ENCODE measurements around the gene XRCC3. TPM values are rescaled to one million over a fixed set of nuclear protein-coding genes. Genes with fewer than 3 reads are reported as not detected.

The XRCC3 gene
- total RNA-seq, 4 donors from 2014 or later: 4.0 to 10.7 (median 6.2) TPM

DNA sequence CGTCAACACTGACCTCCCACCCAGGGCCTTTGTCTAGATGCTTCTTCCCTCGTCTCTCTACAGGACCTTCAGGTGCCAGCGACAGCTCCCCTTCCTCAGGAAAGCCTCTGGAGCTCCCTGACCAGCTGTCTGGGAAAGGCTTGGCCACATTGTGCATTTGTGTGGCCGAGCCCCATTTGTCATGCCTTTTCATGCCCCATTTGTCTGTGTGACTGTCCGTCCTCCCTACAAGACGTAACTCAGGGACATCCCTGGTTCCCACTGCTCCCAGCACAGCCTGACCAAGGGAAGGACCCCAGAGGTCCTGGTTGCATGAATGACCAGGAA lies 24.2 kb upstream of the XRCC3 start:
- H3K4me3 ChIP-seq: no peak overlapping the region
- no peak for DNase-seq (ENCODE audit: low spot score in 2 of 2)
- peak overlapping the region in 1 of 4 donors; percentile 15 for H3K27ac ChIP-seq
- TF ChIP-seq POLR2A (IDR thresholded peaks at IDR 0.05) (no peak), EP300 (IDR thresholded peaks at IDR 0.05) (no peak)
- TF ChIP-seq, protein P1, sequence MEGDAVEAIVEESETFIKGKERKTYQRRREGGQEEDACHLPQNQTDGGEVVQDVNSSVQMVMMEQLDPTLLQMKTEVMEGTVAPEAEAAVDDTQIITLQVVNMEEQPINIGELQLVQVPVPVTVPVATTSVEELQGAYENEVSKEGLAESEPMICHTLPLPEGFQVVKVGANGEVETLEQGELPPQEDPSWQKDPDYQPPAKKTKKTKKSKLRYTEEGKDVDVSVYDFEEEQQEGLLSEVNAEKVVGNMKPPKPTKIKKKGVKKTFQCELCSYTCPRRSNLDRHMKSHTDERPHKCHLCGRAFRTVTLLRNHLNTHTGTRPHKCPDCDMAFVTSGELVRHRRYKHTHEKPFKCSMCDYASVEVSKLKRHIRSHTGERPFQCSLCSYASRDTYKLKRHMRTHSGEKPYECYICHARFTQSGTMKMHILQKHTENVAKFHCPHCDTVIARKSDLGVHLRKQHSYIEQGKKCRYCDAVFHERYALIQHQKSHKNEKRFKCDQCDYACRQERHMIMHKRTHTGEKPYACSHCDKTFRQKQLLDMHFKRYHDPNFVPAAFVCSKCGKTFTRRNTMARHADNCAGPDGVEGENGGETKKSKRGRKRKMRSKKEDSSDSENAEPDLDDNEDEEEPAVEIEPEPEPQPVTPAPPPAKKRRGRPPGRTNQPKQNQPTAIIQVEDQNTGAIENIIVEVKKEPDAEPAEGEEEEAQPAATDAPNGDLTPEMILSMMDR (IDR thresholded peaks at IDR 0.05): no peak
- no peaks in the 10 kb centered on the region for H3K27me3 ChIP-seq
- no peaks in the 10 kb centered on the region for H3K9me3 ChIP-seq
- WGBS, 2 donors: 86 to 100% methylated on average over 6 of the region's 6 CpGs
- H3K4me1 ChIP-seq: peaks cover 0 to 34% (median 0%) of the 10 kb centered on the region in 4 donors
- H3K36me3 ChIP-seq: peaks cover 0 to 90% (median 0%) of the 10 kb centered on the region in 3 donors

DNA sequence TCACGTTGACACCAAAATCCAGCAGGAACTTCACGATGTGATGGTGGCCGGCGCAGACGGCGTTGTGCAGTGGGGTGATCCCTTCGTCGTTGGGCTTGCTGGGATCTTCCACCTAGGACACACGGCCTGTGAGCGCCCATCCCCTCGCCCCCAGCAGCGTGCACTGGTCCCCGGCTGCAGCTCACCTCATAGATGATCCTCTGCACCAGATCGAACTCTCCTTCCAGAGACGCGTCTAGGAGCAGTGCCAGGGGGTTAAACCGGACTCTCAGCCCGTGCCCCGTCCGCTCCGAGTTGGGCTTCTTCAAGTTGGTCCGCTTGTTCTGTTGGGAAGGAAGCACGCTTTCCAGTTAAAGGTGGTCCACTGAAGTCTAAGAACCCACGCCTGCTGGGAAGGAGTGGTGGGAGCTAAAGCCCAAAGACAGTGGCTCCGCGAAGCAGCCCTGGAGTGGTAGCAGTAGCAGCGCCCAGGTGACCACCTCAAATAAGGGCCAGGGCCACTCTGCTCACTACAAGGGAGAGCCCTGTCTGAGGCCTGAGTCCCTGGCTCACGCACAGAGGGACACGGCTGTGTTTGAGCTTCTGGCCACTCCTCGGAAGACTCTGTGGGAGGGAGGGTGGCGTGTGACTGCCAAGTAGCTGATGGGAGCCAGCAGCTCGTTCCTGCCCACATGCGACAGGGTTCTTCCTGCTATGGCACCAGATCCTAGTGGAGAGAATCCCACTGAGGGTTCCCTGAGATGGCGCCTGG lies 23.6 kb upstream of the XRCC3 start:
- 87 to 92% methylated on average over 32 to 34 of the region's 34 CpGs for WGBS, 2 donors
- DNase-seq (ENCODE audit: low spot score in 2 of 2): peak in 1 of 2 donors; percentile 10

DNA sequence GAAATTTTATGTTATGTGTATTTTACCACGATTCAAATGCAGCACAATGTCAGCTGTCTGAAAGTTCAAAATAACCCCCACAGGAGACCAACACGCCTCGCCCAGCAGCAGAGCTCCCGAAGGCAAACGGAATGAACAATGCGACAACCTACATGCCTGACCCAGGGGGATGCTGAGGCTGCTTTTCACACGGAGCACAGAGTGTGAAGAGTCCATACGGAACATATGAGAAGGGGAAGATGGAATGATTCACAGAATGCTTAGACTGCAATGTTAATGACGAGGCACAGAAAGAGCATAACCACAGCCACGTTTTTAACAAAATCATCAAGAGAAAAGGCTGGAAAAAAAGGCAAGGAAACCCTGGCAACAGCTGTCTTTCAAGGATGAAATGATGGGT lies 22.9 kb upstream of the XRCC3 start:
- Histone ChIP-seq H3K36me3 (peaks cover 0 to 95% (median 2%) of the 10 kb centered on the region in 3 donors), H3K27me3 (no peaks in the 10 kb centered on the region), H3K4me3 (no peak overlapping the region), H3K4me1 (peaks cover 0 to 37% (median 0%) of the 10 kb centered on the region in 4 donors), H3K27ac (no peak overlapping the region), H3K9me3 (no peaks in the 10 kb centered on the region)
- TF ChIP-seq POLR2A (IDR thresholded peaks at IDR 0.05): no peak
- no peak for TF ChIP-seq EP300 (IDR thresholded peaks at IDR 0.05)
- TF ChIP-seq, protein P1 (IDR thresholded peaks at IDR 0.05): no peak
- DNase-seq (ENCODE audit: low spot score in 2 of 2): peak in 1 of 2 donors; percentile 7
- WGBS, 2 donors: 75 to 78% methylated on average over 10 of the region's 10 CpGs

More for the DNA sequence above, 23.6 kb upstream of the XRCC3 start:
- Histone ChIP-seq H3K27me3 (no peaks in the 10 kb centered on the region), H3K27ac (peak overlapping the region in 1 of 4 donors; percentile 15), H3K4me3 (no peak overlapping the region), H3K36me3 (peaks cover 0 to 95% (median 0%) of the 10 kb centered on the region in 3 donors), H3K9me3 (no peaks in the 10 kb centered on the region), H3K4me1 (peaks cover 0 to 37% (median 0%) of the 10 kb centered on the region in 4 donors)
- TF ChIP-seq, protein P1 (IDR thresholded peaks at IDR 0.05): no peak
- no peak for TF ChIP-seq EP300 (IDR thresholded peaks at IDR 0.05)
- TF ChIP-seq POLR2A (IDR thresholded peaks at IDR 0.05): no peak

DNA sequence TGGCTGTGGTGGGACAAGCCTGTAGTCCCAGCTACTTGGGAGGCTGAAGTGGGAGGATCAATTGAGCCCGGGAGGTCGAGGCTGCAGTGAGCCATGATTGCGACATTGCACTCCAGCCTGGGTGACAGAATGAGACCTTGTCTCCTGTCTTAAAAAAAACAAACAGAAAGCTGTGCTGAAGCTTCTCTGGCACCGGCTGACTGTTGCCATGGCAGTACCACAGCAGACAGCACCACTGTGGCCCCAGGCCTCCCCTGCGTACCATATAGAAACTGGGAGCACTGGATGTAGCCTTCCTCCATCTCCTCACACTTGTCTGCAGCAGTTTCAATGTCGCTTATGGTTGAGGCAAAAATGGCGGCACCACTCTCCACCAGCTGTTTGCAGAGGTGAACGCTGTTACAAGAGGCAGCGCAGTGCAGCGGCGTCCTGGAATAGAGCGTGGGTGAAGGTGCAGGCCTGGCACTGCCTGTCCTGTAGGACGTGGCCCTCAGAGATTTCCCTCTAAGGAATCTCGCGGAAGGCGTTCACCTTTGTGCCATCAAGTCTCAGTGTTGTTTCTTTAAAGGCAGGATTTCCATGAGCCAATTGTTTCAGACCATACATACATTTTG lies 22.3 kb upstream of the XRCC3 start:
- Histone ChIP-seq H3K36me3 (peaks cover 0 to 98% (median 8%) of the 10 kb centered on the region in 3 donors), H3K4me3 (no peak overlapping the region), H3K27me3 (no peaks in the 10 kb centered on the region), H3K4me1 (peaks cover 0 to 37% (median 0%) of the 10 kb centered on the region in 4 donors), H3K9me3 (no peaks in the 10 kb centered on the region), H3K27ac (peak overlapping the region in 1 of 4 donors; percentile 22)
- 89 to 90% methylated on average over 16 of the region's 16 CpGs for WGBS, 2 donors
- no peak for TF ChIP-seq POLR2A (IDR thresholded peaks at IDR 0.05)
- TF ChIP-seq, protein P1 (IDR thresholded peaks at IDR 0.05): no peak
- TF ChIP-seq EP300 (IDR thresholded peaks at IDR 0.05): no peak
- DNase-seq (ENCODE audit: low spot score in 2 of 2): peak in 1 of 2 donors; percentile 12
